ENCODE data around the gene MX2. TPM values are rescaled to one million over a fixed set of nuclear protein-coding genes. Genes with fewer than 3 reads are reported as not detected.

The MX2 gene
- total RNA-seq, 1 donor from 2014 or later = 0.41 TPM

DNA sequence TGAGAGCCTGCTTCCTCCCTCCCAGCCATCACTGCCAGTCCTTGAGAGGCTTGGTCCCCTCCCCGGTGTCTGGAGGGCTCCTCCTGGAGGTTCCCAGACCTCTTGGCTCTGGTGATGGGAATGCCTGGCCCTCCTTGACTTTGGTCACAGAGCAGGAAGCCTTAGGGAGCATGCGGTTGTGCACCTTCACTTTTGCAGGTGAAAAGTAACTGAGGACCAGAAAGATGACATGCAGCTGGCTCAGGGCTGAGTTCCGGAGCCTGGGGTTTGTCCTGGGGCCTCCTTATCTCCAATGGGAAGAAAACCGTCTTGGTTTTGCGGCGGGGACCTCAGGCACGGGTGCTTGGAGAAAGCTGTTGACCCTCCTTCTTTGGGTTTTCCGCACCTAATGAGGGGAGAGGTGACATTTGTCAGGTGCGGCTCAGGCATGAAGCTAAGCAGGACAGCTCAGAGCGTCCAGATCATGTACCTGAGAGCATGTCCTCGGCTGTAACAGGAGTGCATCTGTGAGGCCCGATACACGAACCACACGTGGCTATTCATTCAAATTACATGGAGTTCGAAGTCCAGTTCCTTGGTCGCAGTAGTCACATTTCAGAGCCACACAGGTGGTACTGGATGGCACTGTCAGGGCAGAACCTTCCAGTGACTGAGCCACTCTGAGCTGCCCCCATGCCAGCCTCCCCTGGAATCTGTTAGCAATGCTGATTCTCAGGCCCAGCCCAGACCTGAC is 608 bp upstream of the MX2 start:
- DNase-seq (ENCODE audit: low spot score in 2 of 2) (no peak), FAIRE-seq (no peak)

DNA sequence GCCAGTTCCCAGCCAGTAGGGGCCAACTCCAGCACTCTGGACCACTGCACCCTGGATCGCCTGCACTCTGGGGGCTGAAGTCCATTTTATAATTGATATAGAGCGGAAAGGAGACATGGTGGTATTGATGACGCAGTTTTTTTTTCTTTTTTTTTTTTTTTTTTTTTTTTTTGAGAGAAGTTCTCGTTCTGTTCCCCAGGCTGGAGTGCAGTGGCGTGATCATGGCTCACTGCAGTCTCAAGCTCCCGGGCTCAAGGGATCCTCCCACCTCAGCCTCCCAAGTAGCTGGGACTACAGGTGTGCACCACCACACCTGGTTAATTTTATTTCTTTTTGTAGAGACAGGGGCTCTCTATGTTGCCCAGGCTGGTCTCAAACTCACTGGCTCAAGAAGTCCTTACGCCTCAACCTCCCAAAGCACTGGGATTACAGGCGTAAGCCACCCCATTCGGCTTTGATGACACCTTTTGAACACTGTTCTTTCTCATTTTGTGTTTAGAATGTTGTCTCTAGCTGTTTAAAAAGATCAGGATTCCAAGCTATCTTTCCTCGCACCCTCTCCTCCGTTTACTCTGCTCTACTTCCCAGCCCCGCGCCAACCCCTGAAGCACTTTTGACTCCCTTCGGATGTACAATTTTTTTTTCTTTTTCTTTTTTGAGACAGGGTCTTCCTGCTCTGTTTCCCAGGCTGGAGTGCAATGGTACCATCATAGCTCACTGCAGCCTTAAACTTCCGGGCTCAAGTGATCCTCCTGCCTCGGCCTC is 960 bp downstream of the MX2 start:
- no peak for FAIRE-seq
- no peak for DNase-seq (ENCODE audit: low spot score in 2 of 2)

DNA sequence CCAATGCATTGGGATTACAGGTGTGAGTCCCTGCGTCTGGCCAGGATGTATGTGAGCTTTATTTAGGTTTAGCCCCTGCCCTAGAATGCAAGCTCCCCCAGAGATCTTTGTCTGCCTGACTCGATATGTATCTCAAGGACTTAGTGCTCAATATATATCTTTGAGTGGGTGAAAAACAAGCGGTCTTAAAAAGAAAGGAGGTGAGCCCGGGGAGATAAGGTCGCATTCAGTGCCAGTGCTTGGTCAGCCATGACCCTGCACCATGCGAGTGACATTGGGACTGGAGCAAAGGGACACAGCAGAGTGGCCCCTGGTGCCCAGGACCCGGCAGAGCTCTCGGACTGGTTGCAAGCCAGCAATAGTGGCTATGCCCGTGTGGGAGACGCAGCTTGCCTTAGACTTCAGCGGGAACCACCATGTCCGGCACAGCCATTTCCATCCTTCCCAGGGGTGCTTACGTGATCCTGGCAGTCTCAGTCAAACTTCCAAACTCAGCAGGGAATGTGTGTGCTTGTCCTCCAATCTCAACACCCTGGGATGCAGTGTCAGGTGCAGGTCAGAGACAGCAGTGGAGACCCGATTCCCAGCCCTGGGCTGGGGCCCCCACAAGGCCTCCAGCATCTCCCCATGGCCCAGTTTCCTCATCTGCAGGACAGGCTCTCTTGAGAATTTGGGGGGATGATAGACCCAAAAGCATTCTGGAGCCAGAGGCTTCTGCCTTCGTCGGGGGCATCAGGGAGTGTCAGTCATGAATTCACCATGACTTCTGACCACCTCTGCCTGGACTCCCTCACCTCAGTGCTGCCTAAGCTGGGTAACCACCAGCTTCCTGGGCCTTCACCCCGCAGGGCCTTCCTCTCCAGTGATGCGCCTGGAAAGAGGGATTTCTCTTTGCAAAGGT is 1.8 kb downstream of the MX2 start:
- DNase-seq (ENCODE audit: low spot score in 2 of 2) (no peak), FAIRE-seq (no peak)

DNA sequence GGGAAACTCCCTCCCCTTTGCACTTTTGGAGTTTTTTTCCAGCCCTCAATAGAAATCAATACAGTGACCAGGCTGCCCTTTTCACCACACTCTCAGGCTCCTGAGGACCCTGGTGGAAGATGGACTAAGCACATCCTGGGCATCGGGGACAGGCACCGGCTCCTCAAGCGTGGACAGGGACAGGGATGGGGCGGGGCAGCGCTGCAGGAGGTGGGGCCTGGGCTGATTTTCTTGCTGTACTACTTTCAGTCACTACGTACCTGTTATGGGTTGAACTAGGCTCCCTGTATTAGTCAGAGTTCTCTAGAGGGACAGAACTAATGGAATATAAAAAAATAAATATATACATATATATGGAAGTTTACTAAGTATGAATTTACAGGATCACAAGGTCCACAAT is 2.5 kb downstream of the MX2 start:
- DNase-seq (ENCODE audit: low spot score in 2 of 2) = no peak
- FAIRE-seq = no peak

DNA sequence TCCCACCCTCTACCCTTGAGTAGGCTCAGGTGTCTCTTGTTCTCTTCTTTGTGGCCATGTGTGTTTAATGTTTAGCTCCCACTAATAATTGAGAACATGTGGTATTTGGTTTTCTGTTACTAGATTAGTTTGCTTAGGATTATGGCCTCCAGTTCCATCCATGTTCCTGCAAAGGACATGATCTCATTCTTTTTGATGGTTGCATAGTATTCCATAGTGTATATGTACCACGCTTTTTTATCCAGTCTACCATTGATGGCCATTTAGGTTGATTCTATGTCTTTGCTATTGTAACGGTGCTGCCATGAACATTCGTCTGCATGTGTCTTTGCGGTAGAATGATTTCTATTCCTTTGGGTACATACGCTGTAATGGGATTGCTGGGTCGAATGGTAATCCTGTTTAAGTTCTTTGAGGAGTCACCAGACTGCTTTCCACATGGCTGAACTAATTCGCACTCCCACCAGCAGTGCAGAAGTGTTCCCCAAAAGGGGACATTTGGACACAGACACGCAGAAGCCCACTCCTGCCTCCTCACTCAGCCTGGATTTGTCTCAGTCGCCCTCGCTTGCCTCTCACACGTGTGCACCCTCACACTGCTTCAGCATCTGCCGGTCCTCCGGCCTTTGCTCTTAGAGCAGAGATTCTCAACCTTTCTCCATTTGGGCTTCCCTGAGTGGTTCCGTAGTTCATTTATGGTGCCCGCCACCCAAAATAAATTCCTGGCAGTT is 3.7 kb downstream of the MX2 start:
- FAIRE-seq (no peak), DNase-seq (ENCODE audit: low spot score in 2 of 2) (no peak)

DNA sequence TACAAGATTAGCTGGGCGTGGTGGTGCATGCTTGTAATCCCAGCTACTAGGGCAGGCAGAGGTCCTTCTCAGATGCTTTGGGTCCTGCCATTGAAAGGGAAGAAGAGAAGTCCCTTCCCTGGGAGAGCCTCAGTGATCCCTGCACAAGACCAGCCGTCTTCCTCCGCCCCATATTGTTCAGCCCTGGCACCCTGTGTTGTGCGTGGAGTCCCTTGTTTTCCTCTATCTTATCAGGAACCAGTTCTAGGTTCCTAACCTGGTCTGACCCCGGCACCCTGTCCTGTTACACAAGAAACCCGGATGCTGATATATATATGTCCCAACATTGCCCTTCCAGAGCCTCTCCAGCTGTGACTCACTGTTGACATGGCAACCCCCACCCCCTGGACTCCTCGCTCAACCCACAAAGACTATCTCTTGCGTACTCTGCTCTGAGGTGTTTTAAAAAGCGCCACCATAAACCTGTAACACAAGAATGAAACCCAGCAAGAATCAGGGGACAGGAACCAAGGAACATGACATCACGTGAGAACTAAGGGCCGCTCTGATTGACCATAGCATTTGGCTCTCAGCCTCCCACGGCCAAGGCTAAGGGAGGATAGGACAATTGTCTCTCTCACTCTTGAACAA is 4.8 kb downstream of the MX2 start:
- FAIRE-seq (no peak), DNase-seq (ENCODE audit: low spot score in 2 of 2) (peak in 1 of 2 donors; percentile 44)

DNA sequence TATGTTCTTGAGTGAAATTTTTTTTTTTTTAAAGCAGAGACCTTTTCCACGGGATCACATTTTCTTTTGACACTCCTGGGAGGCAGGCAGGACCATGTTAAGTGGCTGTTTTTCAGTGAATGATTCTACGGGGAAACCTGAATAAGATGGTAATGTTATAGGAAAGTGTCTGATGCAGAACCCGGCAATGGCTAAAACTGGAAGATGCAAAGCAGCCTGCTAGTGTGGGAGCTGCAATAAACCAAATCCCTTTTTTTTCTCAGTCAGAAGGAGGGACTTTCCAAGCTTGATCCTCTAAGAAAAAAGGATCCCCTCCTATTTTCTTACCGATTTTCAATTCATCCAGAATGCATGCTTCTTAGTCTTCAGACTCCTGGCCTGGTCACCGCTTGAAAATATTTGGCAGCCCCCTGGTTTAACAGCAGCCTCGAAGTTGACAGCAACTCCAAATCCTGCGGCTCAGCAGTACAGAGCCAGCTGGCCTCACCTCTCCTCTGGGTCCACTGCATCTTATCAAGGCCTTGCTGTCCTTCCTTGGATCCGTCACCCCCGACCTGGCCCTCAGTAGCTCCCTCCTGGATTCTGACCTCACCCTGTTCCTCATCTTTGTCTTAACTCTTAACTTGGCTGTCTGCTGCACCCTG is 5.6 kb downstream of the MX2 start:
- FAIRE-seq (no peak), DNase-seq (ENCODE audit: low spot score in 2 of 2) (no peak)

DNA sequence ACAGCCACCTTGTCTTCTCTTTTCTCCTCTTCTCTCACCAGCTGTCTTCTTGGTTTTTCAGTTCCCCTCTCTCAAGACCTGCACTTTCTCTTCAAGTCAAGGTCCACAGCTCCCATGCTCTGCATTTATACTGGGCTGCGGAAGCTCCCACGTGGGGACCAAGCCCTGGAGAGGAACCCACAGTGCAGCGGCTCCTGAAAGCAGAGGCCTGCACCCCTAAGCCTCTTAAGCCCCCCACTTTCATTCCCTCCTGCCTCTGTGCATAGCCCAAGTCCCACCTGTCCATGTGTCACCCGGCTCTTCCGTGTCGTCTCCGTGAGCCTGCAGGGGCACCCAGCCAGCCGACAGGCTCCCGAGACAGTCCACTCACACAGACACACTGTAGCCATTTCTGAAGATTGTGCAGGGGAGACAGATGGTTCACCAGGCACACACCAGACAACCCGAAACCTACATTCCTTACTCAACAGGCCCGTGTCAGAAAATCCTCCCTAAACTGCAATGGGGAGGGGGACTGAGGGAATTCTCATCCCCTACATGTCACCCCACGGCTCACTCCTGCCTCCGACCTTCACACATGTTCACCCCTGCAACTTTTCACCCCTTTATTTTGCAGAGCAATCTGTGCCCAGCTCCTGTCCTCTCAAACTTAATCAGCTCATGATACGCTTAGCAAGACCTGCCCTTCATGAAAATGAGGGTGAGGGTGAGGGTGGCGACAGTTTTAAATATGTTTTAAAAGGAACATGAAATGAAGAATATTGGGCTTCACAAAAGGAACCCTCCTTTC is 6.3 kb downstream of the MX2 start:
- DNase-seq (ENCODE audit: low spot score in 2 of 2) (no peak), FAIRE-seq (no peak)

DNA sequence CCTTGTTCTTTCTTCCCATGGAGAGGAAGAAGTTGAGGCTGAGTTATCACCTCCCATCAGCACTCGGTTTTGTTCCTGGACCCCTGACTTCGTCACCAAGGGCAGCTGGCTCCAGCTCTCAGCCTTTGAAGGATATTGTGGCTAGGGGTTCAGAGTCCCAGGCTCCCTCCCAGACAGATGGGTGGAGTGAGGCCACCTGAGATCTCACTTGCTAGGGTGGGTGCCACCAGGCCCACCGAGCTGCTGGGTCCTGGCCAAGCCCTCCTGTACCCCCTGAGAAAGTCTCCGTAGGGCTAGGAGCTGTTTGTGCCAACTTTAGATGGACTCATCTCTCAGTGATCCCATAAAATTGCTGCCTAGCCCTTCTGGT is 6.9 kb downstream of the MX2 start:
- DNase-seq (ENCODE audit: low spot score in 2 of 2) = no peak
- no peak for FAIRE-seq

DNA sequence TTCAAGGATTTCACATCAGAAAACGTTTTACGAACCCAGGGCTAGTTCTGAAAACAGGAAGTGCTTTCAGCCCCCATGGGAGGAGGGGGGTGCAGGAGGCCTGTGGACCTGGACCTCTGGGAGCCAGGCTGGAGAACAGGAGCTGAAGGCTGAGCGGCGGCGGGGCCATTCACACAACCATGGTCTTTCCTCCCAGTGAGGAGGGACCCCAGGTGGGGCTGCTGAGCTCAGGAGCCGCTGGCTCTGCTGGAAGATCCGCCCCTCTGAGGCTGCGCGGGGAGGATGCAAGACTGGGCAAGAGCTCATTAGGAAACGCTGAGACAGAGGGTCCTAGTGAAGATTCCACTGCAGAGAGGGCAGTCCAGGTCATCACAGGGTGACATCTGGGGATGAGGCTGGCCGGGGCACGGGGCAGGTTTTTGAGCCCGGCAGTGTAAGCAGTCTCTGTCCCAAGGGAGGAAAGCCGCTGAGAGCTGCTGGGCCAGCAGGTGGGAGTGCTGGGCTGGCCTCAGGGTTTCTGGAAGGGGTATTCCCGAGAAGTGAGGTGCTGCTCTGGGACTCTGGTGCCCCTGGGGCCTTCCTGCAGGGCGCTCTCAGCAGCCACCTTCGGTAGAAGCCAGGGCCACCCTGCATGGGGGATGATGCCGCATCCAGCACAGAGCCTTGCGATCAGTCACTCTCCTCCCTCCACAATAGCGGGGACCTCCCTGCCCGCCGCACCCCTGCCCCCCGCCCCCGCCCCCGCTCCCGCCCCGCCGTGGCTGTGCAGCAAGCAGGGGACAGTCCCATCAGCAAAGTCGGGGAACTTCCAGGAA is 7.5 kb downstream of the MX2 start:
- FAIRE-seq (no peak), DNase-seq (ENCODE audit: low spot score in 2 of 2) (no peak)

DNA sequence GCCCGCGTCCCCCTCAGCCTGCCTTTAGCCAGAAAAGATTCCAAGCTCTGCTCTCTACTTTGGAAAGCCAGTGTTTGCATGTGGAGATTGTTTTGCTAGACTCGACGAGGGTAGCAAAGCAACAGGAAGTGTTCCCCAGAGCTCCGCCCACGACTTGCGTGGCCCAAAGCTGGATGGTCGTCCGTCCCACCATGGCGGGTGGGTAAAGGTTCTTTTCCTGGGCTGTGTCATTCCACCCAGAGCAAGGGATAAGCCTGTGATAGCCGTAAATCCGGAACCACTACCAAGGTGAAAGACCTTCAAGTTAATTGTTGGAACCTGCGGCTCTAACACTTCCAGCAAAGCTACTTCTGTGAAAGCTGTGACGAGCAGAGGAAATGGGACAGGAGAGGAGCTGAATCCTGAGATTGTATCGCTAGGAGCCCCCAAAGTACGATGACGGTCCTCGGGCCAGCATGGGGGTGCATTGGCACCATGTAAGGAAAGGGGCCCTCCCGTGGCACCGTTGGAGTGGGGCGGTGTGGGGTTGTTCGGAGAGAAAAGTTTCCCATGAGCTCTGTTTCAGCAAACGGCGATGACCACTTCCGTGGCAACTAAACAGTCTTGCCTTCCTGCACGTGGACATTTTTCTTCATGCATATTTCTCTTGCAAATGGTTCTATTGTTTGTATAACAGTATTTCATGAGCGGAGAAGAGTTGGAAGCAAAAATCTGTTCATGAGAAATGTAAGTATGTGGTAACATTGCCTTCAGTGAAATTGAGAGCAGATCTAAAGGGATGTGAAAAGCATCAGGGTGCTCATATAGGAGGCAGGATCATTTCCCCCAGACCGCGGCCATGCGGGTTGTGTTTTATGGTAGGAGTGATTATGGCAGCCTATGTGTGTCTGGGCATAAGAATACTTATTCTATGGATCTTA is 8.4 kb downstream of the MX2 start:
- DNase-seq (ENCODE audit: low spot score in 2 of 2) (no peak), FAIRE-seq (no peak)

DNA sequence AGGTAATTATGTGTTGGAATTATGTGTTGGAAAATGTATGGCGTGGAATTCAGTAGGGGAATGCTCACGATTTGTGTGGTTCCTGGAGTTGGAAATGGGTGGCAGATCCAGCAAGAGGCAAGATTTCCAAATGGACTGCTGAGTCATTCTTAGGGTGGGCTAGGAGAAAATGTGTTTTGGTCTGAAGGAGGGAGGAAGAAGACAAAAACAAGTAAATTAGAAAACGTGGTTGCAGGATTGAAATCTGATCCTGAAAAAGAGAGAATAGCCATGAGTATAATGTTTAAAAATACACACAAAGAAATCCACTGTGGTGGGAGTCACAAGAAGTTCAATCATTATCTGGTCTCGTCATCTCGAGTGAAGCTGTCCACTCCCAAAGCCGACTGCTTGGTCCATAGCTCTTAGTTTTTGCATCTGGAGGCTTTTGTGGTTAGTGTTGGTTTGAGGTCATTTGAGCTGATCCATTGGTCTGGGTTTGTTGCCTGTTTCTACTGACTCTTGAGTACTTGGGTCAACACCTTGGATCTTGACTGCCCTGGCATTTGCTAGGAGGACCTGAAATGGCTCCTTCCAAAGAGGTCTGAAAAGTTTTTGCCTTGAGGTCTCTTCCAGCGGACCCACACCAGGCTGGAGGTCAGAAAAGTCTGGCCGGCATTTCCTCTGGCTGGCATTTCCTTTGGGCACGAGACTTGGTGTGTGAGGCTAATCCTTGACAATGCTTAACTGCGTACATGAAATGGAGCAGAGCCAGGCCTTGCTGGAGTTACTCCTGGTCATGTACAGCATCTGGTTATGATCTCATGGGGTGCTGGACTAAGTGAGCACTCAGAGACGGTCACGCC is 9.2 kb downstream of the MX2 start:
- DNase-seq (ENCODE audit: low spot score in 2 of 2) (no peak), FAIRE-seq (no peak)

DNA sequence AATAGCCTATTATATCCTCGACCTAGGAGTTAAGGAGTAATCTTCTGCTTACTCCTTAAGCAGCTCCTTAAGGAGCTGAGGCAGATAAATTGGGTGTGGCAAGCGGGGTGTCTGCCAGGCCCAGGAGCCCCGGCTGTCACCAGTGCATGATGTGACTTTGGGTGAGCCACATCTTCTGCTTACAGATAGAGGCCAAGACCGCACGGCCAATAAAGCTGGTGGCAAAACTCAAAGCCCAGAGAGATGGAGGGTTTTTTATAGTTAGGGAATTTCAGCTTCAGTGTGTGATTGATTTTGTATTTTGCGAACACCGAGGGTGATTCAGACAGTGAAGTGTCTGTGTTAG is 9.8 kb downstream of the MX2 start:
- FAIRE-seq = no peak
- DNase-seq (ENCODE audit: low spot score in 2 of 2) = no peak

DNA sequence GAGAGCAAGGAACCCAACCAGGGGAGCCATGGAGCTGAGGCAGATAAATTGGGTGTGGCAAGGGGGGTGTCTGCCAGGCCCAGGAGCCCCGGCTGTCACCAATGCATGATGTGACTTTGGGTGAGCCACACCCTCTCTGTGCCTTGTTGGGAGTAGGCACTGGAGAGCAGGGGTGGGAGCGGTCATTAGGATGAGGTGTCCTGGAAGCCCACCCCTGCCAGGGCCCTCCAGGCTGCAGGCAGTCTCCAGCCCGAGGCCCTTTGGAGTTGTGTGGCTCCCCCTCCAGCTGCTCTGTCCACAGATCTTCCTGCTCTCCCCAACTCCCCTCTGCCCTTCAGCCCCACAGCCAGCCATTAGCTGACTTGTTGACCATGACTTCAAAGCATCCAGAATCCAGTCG is 11.4 kb downstream of the MX2 start:
- no peak for DNase-seq (ENCODE audit: low spot score in 2 of 2)
- no peak for FAIRE-seq

DNA sequence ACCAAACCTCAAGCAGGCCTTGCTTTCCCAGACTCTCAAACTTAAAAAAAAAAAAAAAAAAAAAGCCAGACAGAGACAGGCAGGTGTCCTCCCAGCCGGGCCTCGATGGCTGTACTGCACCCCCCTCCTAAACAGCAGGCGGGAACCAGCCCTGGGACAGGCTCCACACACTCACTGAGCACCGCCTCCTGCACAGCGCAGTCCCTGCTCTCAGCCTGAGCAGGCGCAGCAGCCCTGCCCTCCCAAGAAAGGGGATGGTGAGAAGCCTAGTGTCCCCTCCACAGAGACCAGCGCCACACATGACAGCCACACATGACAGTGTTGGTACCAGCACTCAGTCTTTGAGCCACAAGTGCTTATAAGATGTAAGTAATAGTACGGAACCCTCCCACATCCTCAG is 11.9 kb downstream of the MX2 start:
- DNase-seq (ENCODE audit: low spot score in 2 of 2) = no peak
- no peak for FAIRE-seq

DNA sequence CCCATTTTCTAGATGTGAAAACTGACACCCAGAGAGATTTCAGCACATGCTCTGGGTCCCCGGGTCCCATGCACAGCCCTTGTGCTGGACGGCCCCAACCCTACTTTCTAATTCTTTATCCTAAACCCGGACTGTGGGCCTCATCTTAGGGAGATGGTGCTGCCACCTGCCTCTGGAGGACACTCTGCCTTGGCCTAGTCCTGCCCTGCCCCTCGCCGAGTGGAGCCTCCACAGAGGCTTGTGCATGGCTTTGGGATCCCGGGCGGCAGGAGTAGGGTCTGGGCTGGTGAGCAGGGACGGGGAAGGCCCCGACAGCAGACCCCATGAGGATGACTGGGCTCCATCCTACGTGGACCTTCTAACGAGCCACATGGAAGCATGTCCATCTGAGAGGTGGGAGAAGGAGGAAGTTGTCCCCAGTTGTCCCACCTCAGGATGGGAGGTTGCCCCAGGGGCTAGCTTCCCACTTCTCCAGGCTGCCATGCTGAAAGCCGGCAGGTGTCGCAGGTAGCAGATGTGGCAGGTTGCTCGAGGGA is 12.4 kb downstream of the MX2 start:
- DNase-seq (ENCODE audit: low spot score in 2 of 2) (no peak), FAIRE-seq (no peak)

Data from frontal cortex (tissue), 4 donors.